Measurements from ENCODE around the gene ACOX1.

ACOX1 gene

GRCh38 chr17:75897160-75898019 is 81.6 kb downstream of the ACOX1 start:
- peak overlapping the region in 20 of 21 experiments; percentile 81 to 96 (median 91) for H3K27ac ChIP-seq
- peak overlapping the region; percentile 52 to 88 (median 71) for H3K4me3 ChIP-seq

- peak within 1 kb of the TSS; percentile 44 to 96 (median 91) for H3K27ac ChIP-seq
- peak within 1 kb of the TSS; percentile 52 to 88 (median 71) for H3K4me3 ChIP-seq
Observed at GRCh38 chr17:75896415-75897159, 82.4 kb downstream of the ACOX1 start, which contains the start of gene TRIM65. Gene TRIM65 (minus strand): TSS chr17:75896951. CDS start chr17:75896937, 14 bp downstream.

GRCh38 chr17:75895370-75896155 is 83.4 kb downstream of the ACOX1 start:
- Histone ChIP-seq H3K4me3 (peak overlapping the region; percentile 52 to 88 (median 71)), H3K27ac (peak overlapping the region; percentile 44 to 96 (median 91))

- Histone ChIP-seq H3K4me3 (no peak overlapping the region), H3K27ac (peak overlapping the region in 12 of 21 experiments; percentile 49 to 95 (median 88))
Observed at GRCh38 chr17:75894049-75894733, 84.8 kb downstream of the ACOX1 start.

GRCh38 chr17:75893305-75894048 is 85.5 kb downstream of the ACOX1 start:
- Histone ChIP-seq H3K4me3 (no peak overlapping the region), H3K27ac (peak overlapping the region in 6 of 21 experiments; percentile 85 to 95 (median 90))

- Histone ChIP-seq H3K4me3 (no peak overlapping the region), H3K27ac (peak overlapping the region in 1 of 21 experiments; percentile 17)
Observed at GRCh38 chr17:75892556-75893224, 86.3 kb downstream of the ACOX1 start.

GRCh38 chr17:75891605-75892555 is 87.1 kb downstream of the ACOX1 start:
- no peak overlapping the region for H3K4me3 ChIP-seq
- no peak overlapping the region for H3K27ac ChIP-seq

All from skin epidermis (tissue), 12 donors.